HS-5 (cell line): ENCODE data around the gene LCE3C.
"Not testable (repeated sequence)": the region's sequence is repeated elsewhere in the genome, so short reads cannot be mapped to it uniquely, and the experiment has no call there.

Experiments
- DNase-seq: peaks from one replicate; pipeline ENCODE4 v3.0.0-alpha.2; 2012; ENCODE audit warnings: low read depth

The LCE3C gene

GRCh38 chr1:152599934-152600333, at the start of gene LCE3C:
LCE3C (plus strand) TSS chr1:152600234; CDS start chr1:152600732, 498 bp downstream.
- no peak for DNase-seq

GRCh38 chr1:152565115-152565514, 34.9 kb upstream of the LCE3C start:
- no peak for DNase-seq

GRCh38 chr1:152565535-152566215, 34.4 kb upstream of the LCE3C start:
- DNase-seq, result no peak

- no peak for DNase-seq
Measured at GRCh38 chr1:152566681-152567080, 33.4 kb upstream of the LCE3C start, which contains the start of gene LCE3E. LCE3E (minus strand) TSS chr1:152566780; CDS start chr1:152566208, 572 bp downstream.

- DNase-seq, result peak; percentile 28
Measured at GRCh38 chr1:152577168-152577567, 22.9 kb upstream of the LCE3C start.

- not testable (repeated sequence) for DNase-seq
Measured at GRCh38 chr1:152579526-152579925, 20.5 kb upstream of the LCE3C start.

- DNase-seq, result no peak
Measured at GRCh38 chr1:152580433-152580832, 19.6 kb upstream of the LCE3C start, which contains the start of gene LCE3D. LCE3D (minus strand) TSS chr1:152580516; CDS start chr1:152579936, 580 bp downstream.

GRCh38 chr1:152582647-152583046, 17.4 kb upstream of the LCE3C start:
- peak; percentile 78 for DNase-seq

GRCh38 chr1:152585586-152585985, 14.4 kb upstream of the LCE3C start:
- no peak for DNase-seq

GRCh38 chr1:152596986-152597385, 3.0 kb upstream of the LCE3C start:
- no peak for DNase-seq

- DNase-seq, result no peak
Measured at GRCh38 chr1:152613511-152613910, 13.5 kb downstream of the LCE3C start, which contains the start of gene LCE3B. LCE3B (plus strand) TSS chr1:152613811; CDS start chr1:152613811, 0 bp downstream.

- no peak for DNase-seq
Measured at GRCh38 chr1:152621993-152622392, 22.0 kb downstream of the LCE3C start.

GRCh38 chr1:152622803-152623202, 22.8 kb downstream of the LCE3C start, which contains the start of gene LCE3A:
LCE3A (minus strand) TSS chr1:152623103; CDS start chr1:152623103, 0 bp downstream.
- no peak for DNase-seq

GRCh38 chr1:152623203-152623844, 23.3 kb downstream of the LCE3C start:
- DNase-seq, result no peak

GRCh38 chr1:152626744-152627143, 26.7 kb downstream of the LCE3C start:
- no peak for DNase-seq

GRCh38 chr1:152630596-152630995, 30.6 kb downstream of the LCE3C start:
- DNase-seq, result no peak

- DNase-seq, result no peak
Measured at GRCh38 chr1:152640351-152640750, 40.3 kb downstream of the LCE3C start.

GRCh38 chr1:152643945-152644344, 43.9 kb downstream of the LCE3C start:
- no peak for DNase-seq

- DNase-seq, result no peak
Measured at GRCh38 chr1:152645146-152645545, 45.1 kb downstream of the LCE3C start.

- peak; percentile 63 for DNase-seq
Measured at GRCh38 chr1:152646656-152647055, 46.6 kb downstream of the LCE3C start.
